ENCODE data around the gene FRMD5.
"Not testable (repeated sequence)": the region's sequence is repeated elsewhere in the genome, so short reads cannot be mapped to it uniquely, and the experiment has no call there.

Gene FRMD5

GRCh38 chr15:44029003-44029402 lies 166.1 kb downstream of the FRMD5 start:
- DNase-seq: no peak

- DNase-seq: no peak
Measured at GRCh38 chr15:44028349-44028748, 166.7 kb downstream of the FRMD5 start.

GRCh38 chr15:44024155-44024554 lies 170.9 kb downstream of the FRMD5 start:
- no peak for DNase-seq

GRCh38 chr15:44023176-44023575 lies 171.9 kb downstream of the FRMD5 start:
- no peak for DNase-seq

- DNase-seq: no peak
Measured at GRCh38 chr15:44018151-44018550, 176.9 kb downstream of the FRMD5 start.

GRCh38 chr15:44015545-44016305 lies 179.3 kb downstream of the FRMD5 start:
- DNase-seq: no peak

- DNase-seq: no peak
Measured at GRCh38 chr15:44011238-44011854, 183.7 kb downstream of the FRMD5 start.

- DNase-seq: no peak
Measured at GRCh38 chr15:44010089-44010488, 185.0 kb downstream of the FRMD5 start.

- no peak for DNase-seq
Measured at GRCh38 chr15:44009038-44009437, 186.0 kb downstream of the FRMD5 start.

GRCh38 chr15:44000248-44000647 lies 194.8 kb downstream of the FRMD5 start:
- not testable (repeated sequence) for DNase-seq

GRCh38 chr15:43998607-43999006 lies 196.5 kb downstream of the FRMD5 start:
- no peak for DNase-seq

GRCh38 chr15:43991206-43991605 lies 203.9 kb downstream of the FRMD5 start:
- DNase-seq: no peak

GRCh38 chr15:43989938-43990337 lies 205.1 kb downstream of the FRMD5 start:
- no peak for DNase-seq

GRCh38 chr15:43988900-43989299 lies 206.2 kb downstream of the FRMD5 start:
- no peak for DNase-seq

- DNase-seq: no peak
Measured at GRCh38 chr15:43987924-43988323, 207.1 kb downstream of the FRMD5 start.

- DNase-seq: no peak
Measured at GRCh38 chr15:43985976-43986680, 208.9 kb downstream of the FRMD5 start.

- no peak for DNase-seq
Measured at GRCh38 chr15:43981576-43981975, 213.5 kb downstream of the FRMD5 start.

- DNase-seq: no peak
Measured at GRCh38 chr15:43977072-43977884, 217.8 kb downstream of the FRMD5 start.

- DNase-seq: no peak
Measured at GRCh38 chr15:43975770-43976169, 219.3 kb downstream of the FRMD5 start.

GRCh38 chr15:43975326-43975725 lies 219.7 kb downstream of the FRMD5 start:
- no peak for DNase-seq

- no peak for DNase-seq
Measured at GRCh38 chr15:43974852-43975251, 220.2 kb downstream of the FRMD5 start.

- no peak for DNase-seq
Measured at GRCh38 chr15:43969802-43970375, 225.2 kb downstream of the FRMD5 start.

GRCh38 chr15:43968551-43968950 lies 226.5 kb downstream of the FRMD5 start:
- no peak for DNase-seq

All from inflammatory macrophage treated with lipopolysaccharide for 4 hours (primary cell).